GM18520 (cell line): ENCODE data around the gene AP3D1.

Source experiments
- ATAC-seq: cut with Tn5 transposase; IDR thresholded peaks from one replicate; pipeline ENCODE4 v1.9.1; 2021; ENCODE audit not compliant: unreplicated experiment

The AP3D1 gene

DNA sequence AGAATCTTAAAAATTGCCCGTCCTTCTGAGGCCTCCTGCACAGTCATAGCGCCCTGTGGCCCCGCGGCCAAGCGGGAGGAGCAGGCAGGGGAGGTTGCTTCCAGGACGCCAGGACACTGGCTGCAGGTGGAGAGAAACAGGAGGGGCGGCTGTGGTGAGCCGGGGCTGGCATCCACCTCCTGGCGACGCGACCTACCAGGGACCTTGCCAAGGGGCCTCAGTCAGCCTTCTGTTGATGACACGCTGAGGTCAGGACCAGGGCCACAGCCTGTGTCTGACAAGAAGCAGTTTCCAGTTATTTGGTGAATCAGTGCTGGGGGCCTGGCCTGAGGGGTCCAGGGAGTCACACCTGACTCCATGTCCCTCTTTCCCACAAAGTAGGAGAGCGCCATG, 87.0 kb downstream of the AP3D1 start:
- ATAC-seq, result no peak

- no peak for ATAC-seq
Observed at GRCh38 chr19:2063824-2064223, 87.5 kb downstream of the AP3D1 start.

- ATAC-seq, result no peak
Observed at GRCh38 chr19:2062770-2063169, 88.6 kb downstream of the AP3D1 start.

DNA sequence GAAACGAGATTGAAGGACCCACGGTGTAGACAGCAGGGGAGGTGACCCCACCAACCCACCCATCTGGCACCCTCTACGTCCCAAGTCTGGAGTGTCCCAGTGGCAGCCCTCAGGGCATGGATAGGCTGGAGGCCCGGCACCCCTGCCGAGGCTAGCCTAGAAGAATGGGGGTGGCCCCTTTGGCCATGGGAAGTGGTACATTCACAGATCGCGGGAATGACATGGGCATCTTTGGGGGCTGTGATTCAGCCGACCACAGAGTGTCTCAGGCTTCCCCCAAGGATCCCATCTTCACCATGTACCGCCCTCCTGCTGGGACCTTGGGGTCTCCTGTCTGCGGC, 89.0 kb downstream of the AP3D1 start:
- no peak for ATAC-seq

DNA sequence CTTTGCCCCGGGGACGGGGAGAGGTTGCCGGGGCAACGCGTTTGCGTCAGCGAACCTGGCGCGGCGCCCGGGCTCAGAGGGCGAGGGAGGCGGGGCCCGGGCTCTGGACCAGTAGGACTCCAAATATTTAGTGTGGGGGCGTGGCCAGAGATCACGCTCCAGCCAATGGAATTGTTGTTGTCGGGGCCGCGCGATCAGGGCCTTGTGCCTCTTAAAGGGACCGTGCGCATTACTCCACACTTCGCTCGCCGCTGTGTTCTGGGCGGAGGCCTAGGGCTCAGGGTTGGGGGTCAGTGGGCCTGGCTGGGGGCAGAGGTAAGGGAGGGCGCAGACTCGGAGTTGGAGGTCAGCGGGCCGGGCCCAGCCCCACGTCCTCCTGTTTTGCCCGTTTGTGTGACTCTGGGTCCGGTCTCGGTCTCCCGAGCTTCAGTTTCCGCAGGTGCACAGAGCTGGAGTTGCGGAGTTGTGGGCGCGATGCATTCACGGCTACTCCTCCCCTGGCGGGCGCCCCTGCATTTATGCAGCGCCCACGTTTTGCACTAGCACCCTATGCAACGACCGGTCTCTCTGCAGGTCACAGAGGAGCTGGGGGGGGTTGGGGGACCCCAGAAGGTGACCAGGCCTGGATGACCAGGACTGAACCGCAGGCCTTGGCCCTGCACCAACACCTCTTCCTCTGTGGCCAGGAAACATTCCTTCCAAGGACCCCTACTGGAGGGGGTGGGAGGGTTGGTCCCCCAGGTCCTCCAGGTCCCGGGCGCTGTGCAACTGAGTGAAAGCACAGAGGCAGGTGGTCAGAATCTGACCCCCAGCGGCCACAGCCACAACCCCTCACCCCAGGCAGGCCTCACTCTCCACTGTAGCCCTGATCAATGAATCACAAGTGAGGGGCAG, 89.6 kb downstream of the AP3D1 start:
- ATAC-seq, result peak; percentile 59

- ATAC-seq, result peak; percentile 21
Observed at GRCh38 chr19:2060884-2061494, 90.4 kb downstream of the AP3D1 start.

GRCh38 chr19:2059422-2060201, 91.8 kb downstream of the AP3D1 start:
- no peak for ATAC-seq

GRCh38 chr19:2058570-2059421, 92.6 kb downstream of the AP3D1 start:
- no peak for ATAC-seq

GRCh38 chr19:2057484-2058469, 93.6 kb downstream of the AP3D1 start:
- no peak for ATAC-seq

GRCh38 chr19:2056837-2057192, 94.6 kb downstream of the AP3D1 start:
- no peak for ATAC-seq

DNA sequence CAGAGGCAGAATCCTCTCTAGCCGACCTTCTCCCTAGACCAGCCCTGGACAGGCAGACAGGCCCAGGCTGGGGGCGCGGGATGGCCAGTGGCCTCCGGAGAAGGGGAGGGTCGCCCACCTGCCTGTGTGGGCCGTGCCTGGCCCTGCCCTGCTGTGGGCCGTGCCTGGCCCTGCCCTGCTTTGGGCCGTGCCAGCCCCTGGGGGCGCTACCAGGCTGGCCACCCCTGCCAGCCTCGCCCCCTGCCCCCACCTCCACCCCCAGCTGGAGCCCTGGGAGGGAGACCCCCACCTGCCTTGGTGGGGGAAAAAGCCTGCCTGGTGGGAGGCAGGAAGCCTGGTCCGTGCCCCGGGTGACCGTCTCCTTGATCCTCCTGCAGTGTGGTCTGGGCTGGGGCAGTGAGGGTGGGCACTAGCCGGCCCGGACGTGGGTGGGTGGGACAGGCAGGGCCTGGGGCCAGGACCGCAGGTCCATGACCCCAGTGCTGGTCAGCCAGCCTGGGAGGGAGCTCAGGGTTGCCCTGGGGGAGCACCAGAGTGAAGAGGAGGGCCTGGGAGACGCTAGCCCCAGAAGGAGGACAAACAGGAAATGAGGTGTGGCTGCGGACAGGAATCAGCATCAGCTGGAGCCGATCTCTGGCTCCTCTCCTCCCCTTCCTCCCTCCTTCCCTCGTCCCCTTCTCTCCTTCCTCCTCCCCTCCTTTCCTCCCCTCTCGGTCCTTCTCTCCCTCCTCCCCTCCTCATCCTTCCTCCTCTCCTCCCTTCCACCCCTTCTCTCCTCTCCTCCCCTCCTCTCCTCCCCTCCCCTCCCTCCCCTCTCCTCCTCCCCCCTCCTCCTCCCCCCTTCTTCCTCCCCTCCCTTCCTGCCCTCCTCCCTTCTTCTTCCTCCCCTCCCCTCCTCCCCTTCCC, 95.2 kb downstream of the AP3D1 start:
- no peak for ATAC-seq

GRCh38 chr19:2054763-2055162, 96.6 kb downstream of the AP3D1 start:
- no peak for ATAC-seq

GRCh38 chr19:2053601-2054389, 97.6 kb downstream of the AP3D1 start:
- no peak for ATAC-seq

GRCh38 chr19:2051773-2052704, 99.3 kb downstream of the AP3D1 start:
- no peak for ATAC-seq

- ATAC-seq, result peak; percentile 42
Observed at GRCh38 chr19:2050991-2051772, 100.2 kb downstream of the AP3D1 start, which contains the start of gene MKNK2. Gene MKNK2, minus strand, starts transcription at chr19:2051244. Its CDS starts 393 bp downstream, at chr19:2050851.
